Measurements from ENCODE around the gene TMOD2.

- TF ChIP-seq POLR2AphosphoS5 (IDR thresholded peaks at IDR 0.05; ENCODE audit: low read depth, low read length) (no peak), SP2 (IDR thresholded peaks at IDR 0.05; ENCODE audit: low read length) (no peak), SUZ12 (IDR thresholded peaks at IDR 0.05; ENCODE audit: low read length) (no peak), SAP30 (IDR thresholded peaks at IDR 0.05; ENCODE audit: insufficient read depth, insufficient replicate concordance, low read length) (no peak), TAF1 (IDR thresholded peaks at IDR 0.05; ENCODE audit: low read depth, low read length) (no peak), EZH2 (IDR thresholded peaks at IDR 0.05; ENCODE audit: low read depth, low read length, severe bottlenecking) (no peak), CREB1 (IDR thresholded peaks at IDR 0.05) (no peak), BRCA1 (IDR thresholded peaks at IDR 0.05; ENCODE audit: low read depth, low read length) (no peak)
- TF ChIP-seq, protein P1, sequence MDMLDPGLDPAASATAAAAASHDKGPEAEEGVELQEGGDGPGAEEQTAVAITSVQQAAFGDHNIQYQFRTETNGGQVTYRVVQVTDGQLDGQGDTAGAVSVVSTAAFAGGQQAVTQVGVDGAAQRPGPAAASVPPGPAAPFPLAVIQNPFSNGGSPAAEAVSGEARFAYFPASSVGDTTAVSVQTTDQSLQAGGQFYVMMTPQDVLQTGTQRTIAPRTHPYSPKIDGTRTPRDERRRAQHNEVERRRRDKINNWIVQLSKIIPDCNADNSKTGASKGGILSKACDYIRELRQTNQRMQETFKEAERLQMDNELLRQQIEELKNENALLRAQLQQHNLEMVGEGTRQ (IDR thresholded peaks at IDR 0.05; ENCODE audit: low read length), result no peak
- TF ChIP-seq, protein P2, sequence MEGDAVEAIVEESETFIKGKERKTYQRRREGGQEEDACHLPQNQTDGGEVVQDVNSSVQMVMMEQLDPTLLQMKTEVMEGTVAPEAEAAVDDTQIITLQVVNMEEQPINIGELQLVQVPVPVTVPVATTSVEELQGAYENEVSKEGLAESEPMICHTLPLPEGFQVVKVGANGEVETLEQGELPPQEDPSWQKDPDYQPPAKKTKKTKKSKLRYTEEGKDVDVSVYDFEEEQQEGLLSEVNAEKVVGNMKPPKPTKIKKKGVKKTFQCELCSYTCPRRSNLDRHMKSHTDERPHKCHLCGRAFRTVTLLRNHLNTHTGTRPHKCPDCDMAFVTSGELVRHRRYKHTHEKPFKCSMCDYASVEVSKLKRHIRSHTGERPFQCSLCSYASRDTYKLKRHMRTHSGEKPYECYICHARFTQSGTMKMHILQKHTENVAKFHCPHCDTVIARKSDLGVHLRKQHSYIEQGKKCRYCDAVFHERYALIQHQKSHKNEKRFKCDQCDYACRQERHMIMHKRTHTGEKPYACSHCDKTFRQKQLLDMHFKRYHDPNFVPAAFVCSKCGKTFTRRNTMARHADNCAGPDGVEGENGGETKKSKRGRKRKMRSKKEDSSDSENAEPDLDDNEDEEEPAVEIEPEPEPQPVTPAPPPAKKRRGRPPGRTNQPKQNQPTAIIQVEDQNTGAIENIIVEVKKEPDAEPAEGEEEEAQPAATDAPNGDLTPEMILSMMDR (IDR thresholded peaks at IDR 0.05; ENCODE audit: control extremely low read depth in 1 of 3, insufficient read depth in 1 of 3, low read depth in 1 of 3, low read length in 3 of 3), result no peak
Measured at GRCh38 chr15:51756482-51756881, 5.1 kb downstream of the TMOD2 start.

All from H1 (cell line).